GM10266 (cell line): Measurements from ENCODE around the gene AP1M1.

ENCODE experiments used
- DNase-seq: peaks from one replicate; pipeline ENCODE4 v3.0.0; 2012; ENCODE audit errors: extremely low spot score
- CTCF ChIP-seq: IDR thresholded peaks from 2 replicates; pipeline ENCODE4 v1.5.1; 2012; ENCODE audit warnings: mild to moderate bottlenecking, low read depth; ENCODE audit not compliant: control insufficient read depth, insufficient read depth; ENCODE audit errors: missing control alignments

AP1M1 gene

GRCh38 chr19:16293118-16294091 lies 95.7 kb downstream of the AP1M1 start:
- no peak for DNase-seq
- no peak for TF ChIP-seq CTCF

DNA sequence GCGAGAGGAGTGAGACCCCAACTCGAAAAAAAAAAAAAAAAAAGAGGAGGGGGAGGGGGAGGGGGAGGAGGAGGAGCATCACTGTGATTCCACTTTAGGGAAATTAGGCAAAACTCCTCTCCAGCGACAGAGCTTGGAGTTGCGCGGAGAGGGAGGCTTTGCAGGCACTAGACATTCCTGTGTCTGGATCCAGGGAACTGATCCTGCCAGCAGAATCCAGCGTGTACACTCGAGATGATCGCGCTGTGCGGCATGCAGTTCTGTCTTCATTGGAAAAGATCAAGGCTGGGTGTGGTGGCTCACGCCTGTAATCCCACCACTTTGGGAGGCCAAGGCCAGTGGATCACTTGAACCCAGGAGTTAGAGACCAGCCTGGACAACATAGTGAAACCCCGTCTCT lies 97.3 kb downstream of the AP1M1 start:
- TF ChIP-seq CTCF: no peak
- DNase-seq: no peak
